GM21423 (cell line): ENCODE measurements around the gene CCDC85C.

ENCODE experiments used
- ATAC-seq: cut with Tn5 transposase; IDR thresholded peaks from one replicate; pipeline ENCODE4 v1.9.1; 2021; ENCODE audit warnings: mild to moderate bottlenecking, moderate library complexity; ENCODE audit not compliant: unreplicated experiment

The CCDC85C gene

GRCh38 chr14:99542566-99542965, 61.4 kb downstream of the CCDC85C start:
- ATAC-seq, result no peak

- no peak for ATAC-seq
Observed at GRCh38 chr14:99541677-99542470, 62.1 kb downstream of the CCDC85C start.

- ATAC-seq, result no peak
Observed at GRCh38 chr14:99541211-99541610, 62.8 kb downstream of the CCDC85C start.

- no peak for ATAC-seq
Observed at GRCh38 chr14:99540196-99541032, 63.6 kb downstream of the CCDC85C start.

- no peak for ATAC-seq
Observed at GRCh38 chr14:99539491-99539890, 64.5 kb downstream of the CCDC85C start.

GRCh38 chr14:99538733-99539132, 65.3 kb downstream of the CCDC85C start:
- no peak for ATAC-seq

- ATAC-seq, result no peak
Observed at GRCh38 chr14:99538275-99538674, 65.7 kb downstream of the CCDC85C start.

- ATAC-seq, result no peak
Observed at GRCh38 chr14:99537399-99537798, 66.6 kb downstream of the CCDC85C start.

GRCh38 chr14:99535908-99536778, 67.9 kb downstream of the CCDC85C start:
- no peak for ATAC-seq

GRCh38 chr14:99535448-99535847, 68.6 kb downstream of the CCDC85C start:
- ATAC-seq, result no peak

- no peak for ATAC-seq
Observed at GRCh38 chr14:99534863-99535262, 69.1 kb downstream of the CCDC85C start.

- no peak for ATAC-seq
Observed at GRCh38 chr14:99534333-99534732, 69.7 kb downstream of the CCDC85C start.

GRCh38 chr14:99532310-99532709, 71.7 kb downstream of the CCDC85C start:
- no peak for ATAC-seq

GRCh38 chr14:99531251-99532096, 72.5 kb downstream of the CCDC85C start:
- no peak for ATAC-seq

- no peak for ATAC-seq
Observed at GRCh38 chr14:99530407-99531155, 73.4 kb downstream of the CCDC85C start.

GRCh38 chr14:99529899-99530298, 74.1 kb downstream of the CCDC85C start:
- no peak for ATAC-seq

GRCh38 chr14:99527427-99528076, 76.5 kb downstream of the CCDC85C start:
- no peak for ATAC-seq

- no peak for ATAC-seq
Observed at GRCh38 chr14:99527026-99527425, 77.0 kb downstream of the CCDC85C start.

- no peak for ATAC-seq
Observed at GRCh38 chr14:99525699-99526080, 78.3 kb downstream of the CCDC85C start.
